ENCODE measurements around the gene ELP4.

The ELP4 gene

GRCh38 chr11:31828217-31828616 is 318.6 kb downstream of the ELP4 start:
- no peak overlapping the region for H3K9ac ChIP-seq (ENCODE audit: low read length)
- H3K27ac ChIP-seq (ENCODE audit: low read depth, low read length) = no peak overlapping the region
- H3K9me3 ChIP-seq (ENCODE audit: insufficient read depth, low read length) = no peaks in the 10 kb centered on the region
- H3K27me3 ChIP-seq (ENCODE audit: low read length) = no peaks in the 10 kb centered on the region
- TF ChIP-seq CTCF (IDR thresholded peaks at IDR 0.05; ENCODE audit: insufficient read depth, low read length, poor library complexity, severe bottlenecking) (no peak), EZH2phosphoT487 (conservative IDR thresholded peaks at IDR 0.05; ENCODE audit: low read length) (no peak)
- no peaks in the 10 kb centered on the region for H4K20me1 ChIP-seq (ENCODE audit: low read depth, low read length)
- H3F3A ChIP-seq (ENCODE audit: insufficient read depth) = no peaks in the 10 kb centered on the region
- no peaks in the 10 kb centered on the region for H3K9me2 ChIP-seq (replicated peaks; ENCODE audit: insufficient read depth, low read length)
- no peaks in the 10 kb centered on the region for H3K79me2 ChIP-seq (ENCODE audit: insufficient read depth, low read length)
- H3K4me2 ChIP-seq (ENCODE audit: low read depth, low read length, poor library complexity, severe bottlenecking) = no peak overlapping the region
- no peaks in the 10 kb centered on the region for H3K36me3 ChIP-seq (ENCODE audit: low read length)
- no peak overlapping the region for H3K4me3 ChIP-seq (ENCODE audit: insufficient read depth, low read length, poor library complexity, severe bottlenecking)
- H2AFZ ChIP-seq (ENCODE audit: low read depth, low read length, severe bottlenecking) = no peak overlapping the region

- no peak for TF ChIP-seq CTCF (IDR thresholded peaks at IDR 0.05; ENCODE audit: insufficient read depth, low read length, poor library complexity, severe bottlenecking)
- TF ChIP-seq EZH2phosphoT487 (conservative IDR thresholded peaks at IDR 0.05; ENCODE audit: low read length) = no peak
- Histone ChIP-seq H3K27ac (ENCODE audit: low read depth, low read length) (no peak overlapping the region), H3F3A (ENCODE audit: insufficient read depth) (no peaks in the 10 kb centered on the region), H2AFZ (ENCODE audit: low read depth, low read length, severe bottlenecking) (no peak overlapping the region), H3K9me2 (replicated peaks; ENCODE audit: insufficient read depth, low read length) (no peaks in the 10 kb centered on the region), H3K4me2 (ENCODE audit: low read depth, low read length, poor library complexity, severe bottlenecking) (no peak overlapping the region), H3K36me3 (ENCODE audit: low read length) (no peaks in the 10 kb centered on the region), H3K9ac (ENCODE audit: low read length) (no peak overlapping the region), H3K4me3 (ENCODE audit: insufficient read depth, low read length, poor library complexity, severe bottlenecking) (no peak overlapping the region), H4K20me1 (ENCODE audit: low read depth, low read length) (no peaks in the 10 kb centered on the region), H3K9me3 (ENCODE audit: insufficient read depth, low read length) (no peaks in the 10 kb centered on the region), H3K79me2 (ENCODE audit: insufficient read depth, low read length) (no peaks in the 10 kb centered on the region), H3K27me3 (ENCODE audit: low read length) (no peaks in the 10 kb centered on the region)
Observed at GRCh38 chr11:31830406-31830805, 320.8 kb downstream of the ELP4 start.

GRCh38 chr11:31834237-31834636 is 324.7 kb downstream of the ELP4 start:
- Histone ChIP-seq H3K9me3 (ENCODE audit: insufficient read depth, low read length) (no peaks in the 10 kb centered on the region), H3K9ac (ENCODE audit: low read length) (no peak overlapping the region), H2AFZ (ENCODE audit: low read depth, low read length, severe bottlenecking) (no peak overlapping the region), H3K79me2 (ENCODE audit: insufficient read depth, low read length) (no peaks in the 10 kb centered on the region), H3K4me3 (ENCODE audit: insufficient read depth, low read length, poor library complexity, severe bottlenecking) (no peak overlapping the region), H3F3A (ENCODE audit: insufficient read depth) (no peaks in the 10 kb centered on the region), H4K20me1 (ENCODE audit: low read depth, low read length) (no peaks in the 10 kb centered on the region), H3K36me3 (ENCODE audit: low read length) (no peaks in the 10 kb centered on the region), H3K27me3 (ENCODE audit: low read length) (no peaks in the 10 kb centered on the region), H3K27ac (ENCODE audit: low read depth, low read length) (no peak overlapping the region), H3K4me2 (ENCODE audit: low read depth, low read length, poor library complexity, severe bottlenecking) (no peak overlapping the region), H3K9me2 (replicated peaks; ENCODE audit: insufficient read depth, low read length) (no peaks in the 10 kb centered on the region)
- no peak for TF ChIP-seq EZH2phosphoT487 (conservative IDR thresholded peaks at IDR 0.05; ENCODE audit: low read length)
- no peak for TF ChIP-seq CTCF (IDR thresholded peaks at IDR 0.05; ENCODE audit: insufficient read depth, low read length, poor library complexity, severe bottlenecking)

Data from SU-DHL-6 (cell line).